Measurements from ENCODE around the gene HNRNPM. TPM values are rescaled to one million over a fixed set of nuclear protein-coding genes. Genes with fewer than 3 reads are reported as not detected.
A peak's percentile ranks its signal among the peaks of the same experiment; 100 is the strongest.

Gene HNRNPM
- total RNA-seq, 1 donor from 2014 or later, result 317 TPM

- no peak for DNase-seq (ENCODE audit: extremely low spot score, unreplicated experiment)
- Mint-ChIP-seq H3K4me3 (peak overlapping the region; percentile 94), H3K36me3 (peaks cover 3% of the 10 kb centered on the region), H3K9me3 (no peaks in the 10 kb centered on the region), H3K27ac (peak overlapping the region; percentile 73), H3K27me3 (peaks cover 5% of the 10 kb centered on the region), H3K4me1 (ENCODE audit: unreplicated experiment) (peaks cover 13% of the 10 kb centered on the region)
- no peak for TF ChIP-seq CTCF (conservative IDR thresholded peaks at IDR 0.05)
Measured at GRCh38 chr19:8515317-8515716, 70.5 kb downstream of the HNRNPM start.

- no peak for TF ChIP-seq CTCF (conservative IDR thresholded peaks at IDR 0.05)
- DNase-seq (ENCODE audit: extremely low spot score, unreplicated experiment), result no peak
- H3K36me3 Mint-ChIP-seq, result peaks cover 3% of the 10 kb centered on the region
- H3K27ac Mint-ChIP-seq, result peak overlapping the region; percentile 72
- H3K27me3 Mint-ChIP-seq, result peaks cover 5% of the 10 kb centered on the region
- no peaks in the 10 kb centered on the region for H3K9me3 Mint-ChIP-seq
- H3K4me1 Mint-ChIP-seq (ENCODE audit: unreplicated experiment), result peaks cover 13% of the 10 kb centered on the region
- peak overlapping the region; percentile 69 for H3K4me3 Mint-ChIP-seq
Measured at GRCh38 chr19:8517551-8518442, 73.0 kb downstream of the HNRNPM start.

- no peak overlapping the region for H3K27ac Mint-ChIP-seq
- no peak for DNase-seq (ENCODE audit: extremely low spot score, unreplicated experiment)
- H3K4me1 Mint-ChIP-seq (ENCODE audit: unreplicated experiment), result peaks cover 10% of the 10 kb centered on the region
- no peaks in the 10 kb centered on the region for H3K9me3 Mint-ChIP-seq
- no peak overlapping the region for H3K4me3 Mint-ChIP-seq
- H3K27me3 Mint-ChIP-seq, result peaks cover 5% of the 10 kb centered on the region
- TF ChIP-seq CTCF (conservative IDR thresholded peaks at IDR 0.05), result no peak
- H3K36me3 Mint-ChIP-seq, result peaks cover under 1% of the 10 kb centered on the region
Measured at GRCh38 chr19:8518536-8518935, 73.8 kb downstream of the HNRNPM start.

GRCh38 chr19:8519388-8519787 lies 74.6 kb downstream of the HNRNPM start:
- Mint-ChIP-seq H3K9me3 (no peaks in the 10 kb centered on the region), H3K4me1 (ENCODE audit: unreplicated experiment) (peaks cover 4% of the 10 kb centered on the region), H3K27me3 (peaks cover 5% of the 10 kb centered on the region), H3K4me3 (no peak overlapping the region), H3K36me3 (no peaks in the 10 kb centered on the region), H3K27ac (no peak overlapping the region)
- no peak for TF ChIP-seq CTCF (conservative IDR thresholded peaks at IDR 0.05)
- no peak for DNase-seq (ENCODE audit: extremely low spot score, unreplicated experiment)

- no peak overlapping the region for H3K4me3 Mint-ChIP-seq
- peaks cover 9% of the 10 kb centered on the region for H3K4me1 Mint-ChIP-seq (ENCODE audit: unreplicated experiment)
- H3K27me3 Mint-ChIP-seq, result no peaks in the 10 kb centered on the region
- TF ChIP-seq CTCF (conservative IDR thresholded peaks at IDR 0.05), result peak; percentile 72
- H3K27ac Mint-ChIP-seq, result no peak overlapping the region
- DNase-seq (ENCODE audit: extremely low spot score, unreplicated experiment), result no peak
- peaks cover 15% of the 10 kb centered on the region for H3K36me3 Mint-ChIP-seq
- no peaks in the 10 kb centered on the region for H3K9me3 Mint-ChIP-seq
Measured at GRCh38 chr19:8525401-8525684, 80.6 kb downstream of the HNRNPM start.

Measured in type B pancreatic cell (in vitro differentiated cells).